HepG2 (cell line): Measurements from ENCODE around the gene PPP6R2. TPM values are rescaled to one million over a fixed set of nuclear protein-coding genes. Genes with fewer than 3 reads are reported as not detected.

Source experiments
- ARNTL ChIP-seq: sonication (generic); formaldehyde crosslinking; IDR thresholded peaks from 2 replicates; pipeline ENCODE4 v1.4.0; 2020; ENCODE audit warnings: mild to moderate bottlenecking, missing genetic modification reagents
- CBX1 ChIP-seq: IDR thresholded peaks from one replicate; pipeline ENCODE4 v1.6.1; 2016; ENCODE audit warnings: antibody characterized with exemption, low read depth
- ERF ChIP-seq: IDR thresholded peaks from 2 replicates; pipeline ENCODE4 v1.6.1; 2018; ENCODE audit warnings: missing biosample characterization, missing genetic modification reagents
- GATAD2A ChIP-seq: IDR thresholded peaks from 2 replicates; pipeline ENCODE4 v1.6.1; 2016
- HDAC2 ChIP-seq: sonication (generic); formaldehyde crosslinking; IDR thresholded peaks from 2 replicates; pipeline ENCODE4 v1.4.0; 2020; ENCODE audit warnings: missing genetic modification reagents
- HNRNPUL1 ChIP-seq: fragments of 200-400 bp; formaldehyde crosslinking; IDR thresholded peaks from 2 replicates; pipeline ENCODE4 v1.6.1; 2017; ENCODE audit warnings: low read depth, mild to moderate bottlenecking, low read length, moderate library complexity
- JARID2 ChIP-seq: sonication (generic); formaldehyde crosslinking; IDR thresholded peaks from 2 replicates; pipeline ENCODE4 v1.8.1; 2023; ENCODE audit warnings: missing genetic modification reagents, inconsistent platforms; ENCODE audit not compliant: insufficient replicate concordance
- PHF20 ChIP-seq: sonication (generic); formaldehyde crosslinking; IDR thresholded peaks from 2 replicates; pipeline ENCODE4 v1.5.0; 2020; ENCODE audit warnings: mild to moderate bottlenecking, missing genetic modification reagents
- POGK ChIP-seq: sonication (generic); formaldehyde crosslinking; conservative IDR thresholded peaks from 2 replicates; pipeline ENCODE4 v1.8.0; 2022; ENCODE audit warnings: mild to moderate bottlenecking, moderate library complexity, missing genetic modification reagents
- PREB ChIP-seq: sonication (generic); formaldehyde crosslinking; IDR thresholded peaks from 2 replicates; pipeline ENCODE4 v1.4.0; 2020; ENCODE audit warnings: missing genetic modification reagents
- XRCC5 ChIP-seq: fragments of 200-400 bp; formaldehyde crosslinking; optimal IDR thresholded peaks from 2 replicates; pipeline ENCODE3; 2017; ENCODE audit warnings: mild to moderate bottlenecking, low read length
- ZNF138 ChIP-seq: sonication (generic); formaldehyde crosslinking; IDR thresholded peaks from 2 replicates; pipeline ENCODE4 v1.5.0; 2020; ENCODE audit warnings: mild to moderate bottlenecking, low read depth, missing genetic modification reagents
- ZNF503 ChIP-seq: sonication (generic); formaldehyde crosslinking; IDR thresholded peaks from 2 replicates; pipeline ENCODE4 v1.4.0; 2020; ENCODE audit warnings: missing genetic modification reagents
- ZNF530 ChIP-seq: sonication (generic); formaldehyde crosslinking; IDR thresholded peaks from 2 replicates; pipeline ENCODE4 v1.5.0; 2020; ENCODE audit warnings: low read depth, mild to moderate bottlenecking, missing genetic modification reagents
- ZNF563 ChIP-seq: sonication (generic); formaldehyde crosslinking; IDR thresholded peaks from 2 replicates; pipeline ENCODE4 v1.8.0; 2022; ENCODE audit warnings: mild to moderate bottlenecking, moderate library complexity, missing genetic modification reagents
- ZNF768 ChIP-seq: sonication (generic); formaldehyde crosslinking; IDR thresholded peaks from 2 replicates; pipeline ENCODE4 v1.4.0; 2020; ENCODE audit warnings: missing genetic modification reagents
- ZSCAN25 ChIP-seq: sonication (generic); formaldehyde crosslinking; IDR thresholded peaks from 2 replicates; pipeline ENCODE4 v1.8.0; 2022; ENCODE audit warnings: mild to moderate bottlenecking, missing genetic modification reagents
- polyA plus RNA-seq, 8 experiments: library from polyadenylated mRNA; depleted of rRNA in 3 of 8; stranded (reverse) in 7 of 8; unstranded in 1 of 8; fragments of >200 nt; fragmentation: Illumina TruSeq in 4 of 8; extraction: Trizol in 4 of 8; gene quantifications; 2 replicates each; pipeline versions ENCODE4 v1.2.1 to v1.2.3, GENCODE V29; 2011 to 2016; ENCODE audit warnings: low read depth in 4 of 8, missing spikeins in 1 of 8, mixed read lengths in 1 of 8; ENCODE audit not compliant: insufficient read depth in 1 of 8
- total RNA-seq, 5 experiments: library from RNA; depleted of rRNA; stranded (reverse); fragments of >200 nt; fragmentation: Illumina TruSeq; extraction: Trizol; gene quantifications; 2 replicates each; pipeline ENCODE4 v1.2.3, GENCODE V29; 2016; ENCODE audit warnings: low read depth in 1 of 5
- TF ChIP-seq, protein P1 (sequence below): sonication (generic); formaldehyde crosslinking; IDR thresholded peaks from 2 replicates; pipeline ENCODE4 v1.4.0; 2020; ENCODE audit warnings: missing genetic modification reagents; ENCODE audit errors: not compliant biosample characterization
- TF ChIP-seq, protein P2 (sequence below): sonication (generic); formaldehyde crosslinking; IDR thresholded peaks from 2 replicates; pipeline ENCODE4 v1.5.1; 2020; ENCODE audit warnings: mild to moderate bottlenecking, missing genetic modification reagents

PPP6R2 gene
- total and polyA plus RNA-seq, 2 of the 13 experiments (the other 11 are each of a cell fraction or from before 2014, with no cell fraction given), result 55.0 to 102 TPM

GRCh38 chr22:50326956-50327710 lies 16.0 kb upstream of the PPP6R2 start, which contains the start of gene DENND6B (continued):
- 0 out of 2 replicates have a peak, but pooled peaks have one; percentile 20 for TF ChIP-seq ZNF530 (CRISPR knock-in tag)
- no peak for TF ChIP-seq HNRNPUL1
- no peak for TF ChIP-seq GATAD2A
- peak; percentile 46; the same call in 1 of the 2 replicates for TF ChIP-seq HDAC2 (CRISPR knock-in tag)
- TF ChIP-seq, protein P1, sequence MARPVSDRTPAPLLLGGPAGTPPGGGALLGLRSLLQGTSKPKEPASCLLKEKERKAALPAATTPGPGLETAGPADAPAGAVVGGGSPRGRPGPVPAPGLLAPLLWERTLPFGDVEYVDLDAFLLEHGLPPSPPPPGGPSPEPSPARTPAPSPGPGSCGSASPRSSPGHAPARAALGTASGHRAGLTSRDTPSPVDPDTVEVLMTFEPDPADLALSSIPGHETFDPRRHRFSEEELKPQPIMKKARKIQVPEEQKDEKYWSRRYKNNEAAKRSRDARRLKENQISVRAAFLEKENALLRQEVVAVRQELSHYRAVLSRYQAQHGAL (CRISPR knock-in tag), result peak; percentile 35
- TF ChIP-seq ARNTL (CRISPR knock-in tag), result peak; percentile 57; the same call in 1 of the 2 replicates
- TF ChIP-seq ZNF768 (CRISPR knock-in tag), result peak; percentile 58; the same call in 1 of the 2 replicates
- peak; percentile 15 for TF ChIP-seq ZNF138 (CRISPR knock-in tag)
- peak; percentile 52; the same call in 1 of the 2 replicates for TF ChIP-seq ZNF503
- TF ChIP-seq PREB (CRISPR knock-in tag), result peak; percentile 87
- TF ChIP-seq JARID2, result peak; percentile 11
- TF ChIP-seq, protein P2, sequence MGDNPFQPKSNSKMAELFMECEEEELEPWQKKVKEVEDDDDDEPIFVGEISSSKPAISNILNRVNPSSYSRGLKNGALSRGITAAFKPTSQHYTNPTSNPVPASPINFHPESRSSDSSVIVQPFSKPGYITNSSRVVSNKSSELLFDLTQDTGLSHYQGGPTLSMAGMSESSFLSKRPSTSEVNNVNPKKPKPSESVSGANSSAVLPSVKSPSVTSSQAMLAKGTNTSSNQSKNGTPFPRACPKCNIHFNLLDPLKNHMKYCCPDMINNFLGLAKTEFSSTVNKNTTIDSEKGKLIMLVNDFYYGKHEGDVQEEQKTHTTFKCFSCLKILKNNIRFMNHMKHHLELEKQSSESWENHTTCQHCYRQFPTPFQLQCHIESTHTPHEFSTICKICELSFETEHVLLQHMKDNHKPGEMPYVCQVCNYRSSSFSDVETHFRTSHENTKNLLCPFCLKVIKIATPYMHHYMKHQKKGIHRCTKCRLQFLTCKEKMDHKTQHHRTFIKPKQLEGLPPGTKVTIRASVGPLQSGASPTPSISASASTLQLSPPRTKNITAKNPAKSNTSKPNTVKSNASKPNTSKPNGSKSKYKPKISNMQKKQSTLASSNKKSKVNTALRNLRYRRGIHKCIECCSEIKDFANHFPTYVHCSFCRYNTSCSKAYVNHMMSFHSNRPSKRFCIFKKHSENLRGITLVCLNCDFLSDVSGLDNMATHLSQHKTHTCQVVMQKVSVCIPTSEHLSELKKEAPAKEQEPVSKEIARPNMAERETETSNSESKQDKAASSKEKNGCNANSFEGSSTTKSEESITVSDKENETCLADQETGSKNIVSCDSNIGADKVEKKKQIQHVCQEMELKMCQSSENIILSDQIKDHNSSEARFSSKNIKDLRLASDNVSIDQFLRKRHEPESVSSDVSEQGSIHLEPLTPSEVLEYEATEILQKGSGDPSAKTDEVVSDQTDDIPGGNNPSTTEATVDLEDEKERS (CRISPR knock-in tag), result peak; percentile 40; the same call in 1 of the 2 replicates
- peak; percentile 45 for TF ChIP-seq CBX1
- TF ChIP-seq PHF20 (CRISPR knock-in tag), result peak; percentile 87
- peak; percentile 68; the same call in 1 of the 2 replicates for TF ChIP-seq ZSCAN25 (CRISPR knock-in tag)
- TF ChIP-seq XRCC5, result peak; percentile 41
- peak; percentile 87 for TF ChIP-seq ZNF563
- peak; percentile 7; the same call in 1 of the 2 replicates for TF ChIP-seq ERF (CRISPR knock-in tag)
- TF ChIP-seq POGK, result peak; percentile 54
